Common myeloid progenitor, CD34-positive (primary cell): Measurements from ENCODE around the gene NFATC4.
"Not testable (repeated sequence)": the region's sequence is repeated elsewhere in the genome, so short reads cannot be mapped to it uniquely, and the experiment has no call there.

ENCODE experiments used
- CTCF ChIA-PET: fragments of 350-600 bp; sonication (Branson Sonifier 250); formaldehyde crosslinking; loops from one replicate; lab custom pipeline; 2021; ENCODE audit warnings: antibody characterized with exemption; lab: Charles Lee
- POLR2A ChIA-PET: fragments of 350-600 bp; sonication (Branson Sonifier 250); formaldehyde crosslinking; loops from one replicate; lab custom pipeline; 2021; ENCODE audit warnings: antibody characterized with exemption; lab: Charles Lee
- DNase-seq, 3 donors: peaks; one replicate each; pipeline versions ENCODE4 v3.0.0 to v3.0.0-alpha.2; 2013
- H3K27ac ChIP-seq, 2 experiments: 1 replicate in 1 of 2; 2 replicates in 1 of 2; pipeline ENCODE4 v1.7.0; 2013; ENCODE audit warnings: inconsistent platforms in 2 of 2, low read length in 2 of 2, mild to moderate bottlenecking in 2 of 2, low read depth in 1 of 2, moderate library complexity in 1 of 2; ENCODE audit not compliant: severe bottlenecking in 2 of 2, insufficient read depth in 1 of 2, poor library complexity in 1 of 2
- H3K27me3 ChIP-seq, 5 experiments: replicated peaks in 2 of 5; 1 replicate in 3 of 5; 2 replicates in 2 of 5; pipeline versions ENCODE4 v1.6.1 to v1.7.0; 2013; ENCODE audit warnings: low read length in 4 of 5, mild to moderate bottlenecking in 2 of 5, moderate library complexity in 2 of 5, inconsistent platforms in 1 of 5; ENCODE audit not compliant: insufficient read depth in 5 of 5, control insufficient read depth in 4 of 5
- H3K36me3 ChIP-seq, 4 experiments: 1 replicate in 2 of 4; 2 replicates in 2 of 4; pipeline versions ENCODE4 v1.6.1 to v1.7.0; 2013; ENCODE audit warnings: low read length in 3 of 4, control low read depth in 1 of 4, mild to moderate bottlenecking in 1 of 4; ENCODE audit not compliant: control insufficient read depth in 4 of 4, insufficient read depth in 4 of 4
- H3K4me1 ChIP-seq, 4 experiments: 1 replicate in 3 of 4; 2 replicates in 1 of 4; pipeline versions ENCODE4 v1.6.1 to v1.7.1; 2013; ENCODE audit warnings: low read length in 3 of 4, mild to moderate bottlenecking in 3 of 4, control low read depth in 1 of 4, inconsistent platforms in 1 of 4, moderate library complexity in 1 of 4; ENCODE audit not compliant: control insufficient read depth in 4 of 4, insufficient read depth in 4 of 4; ENCODE audit errors: control extremely low read depth in 1 of 4
- H3K4me3 ChIP-seq, 7 experiments: 1 replicate in 4 of 7; 2 replicates in 3 of 7; pipeline versions ENCODE4 v1.5.1 to v1.7.0; 2013; ENCODE audit warnings: mild to moderate bottlenecking in 7 of 7, low read length in 6 of 7, moderate library complexity in 6 of 7, inconsistent platforms in 2 of 7, low read depth in 2 of 7, control low read depth in 1 of 7; ENCODE audit not compliant: insufficient read depth in 4 of 7, control insufficient read depth in 1 of 7; ENCODE audit errors: extremely low read depth in 1 of 7
- H3K9me3 ChIP-seq, 5 experiments: 1 replicate in 4 of 5; 2 replicates in 1 of 5; pipeline versions ENCODE4 v1.6.1 to v1.7.1; 2013; ENCODE audit warnings: low read length in 4 of 5, mild to moderate bottlenecking in 2 of 5, inconsistent platforms in 1 of 5, low read depth in 1 of 5, moderate library complexity in 1 of 5; ENCODE audit not compliant: control insufficient read depth in 4 of 5, insufficient read depth in 2 of 5; ENCODE audit errors: control extremely low read depth in 1 of 5
- WGBS: methylation state at CpG from one replicate; pipeline ENCODE4 v1.1.5; 2013; ENCODE audit not compliant: insufficient coverage; 5-methylcytosine and 5-hydroxymethylcytosine counted together

The NFATC4 gene

DNA sequence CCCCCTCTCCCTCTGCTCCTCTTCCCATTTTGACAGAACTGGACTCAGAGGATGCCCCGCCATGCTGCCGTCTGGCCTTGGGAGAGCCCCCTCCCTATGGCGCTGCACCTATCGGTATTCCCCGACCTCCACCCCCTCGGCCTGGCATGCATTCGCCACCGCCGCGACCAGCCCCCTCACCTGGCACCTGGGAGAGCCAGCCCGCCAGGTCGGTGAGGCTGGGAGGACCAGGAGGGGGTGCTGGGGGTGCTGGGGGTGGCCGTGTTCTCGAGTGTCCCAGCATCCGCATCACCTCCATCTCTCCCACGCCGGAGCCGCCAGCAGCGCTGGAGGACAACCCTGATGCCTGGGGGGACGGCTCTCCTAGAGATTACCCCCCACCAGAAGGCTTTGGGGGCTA is 1.5 kb downstream of the NFATC4 start:
- ChIA-PET CTCF (interaction anchor here (1.2 to 6.2 kb wide), 8 partner anchors 20 to 67 kb away, joined by 3 to 55 read pairs (median 10); partner anchors contain the start of genes CBLN3 and KHNYN), POLR2A (no interaction called here)
- H3K4me3 ChIP-seq, result peak overlapping the region in 2 of 7 experiments; percentile 46 to 69
- H3K4me1 ChIP-seq, result peaks cover 0 to 33% (median 32%) of the 10 kb centered on the region in 4 experiments
- H3K27me3 ChIP-seq, result peaks cover 0 to 23% (median 6%) of the 10 kb centered on the region in 5 experiments
- no peak for DNase-seq
- WGBS, result 98% methylated on average over 9 of the region's 20 CpGs
- no peaks in the 10 kb centered on the region for H3K9me3 ChIP-seq
- no peak overlapping the region for H3K27ac ChIP-seq
- H3K36me3 ChIP-seq, result no peaks in the 10 kb centered on the region

DNA sequence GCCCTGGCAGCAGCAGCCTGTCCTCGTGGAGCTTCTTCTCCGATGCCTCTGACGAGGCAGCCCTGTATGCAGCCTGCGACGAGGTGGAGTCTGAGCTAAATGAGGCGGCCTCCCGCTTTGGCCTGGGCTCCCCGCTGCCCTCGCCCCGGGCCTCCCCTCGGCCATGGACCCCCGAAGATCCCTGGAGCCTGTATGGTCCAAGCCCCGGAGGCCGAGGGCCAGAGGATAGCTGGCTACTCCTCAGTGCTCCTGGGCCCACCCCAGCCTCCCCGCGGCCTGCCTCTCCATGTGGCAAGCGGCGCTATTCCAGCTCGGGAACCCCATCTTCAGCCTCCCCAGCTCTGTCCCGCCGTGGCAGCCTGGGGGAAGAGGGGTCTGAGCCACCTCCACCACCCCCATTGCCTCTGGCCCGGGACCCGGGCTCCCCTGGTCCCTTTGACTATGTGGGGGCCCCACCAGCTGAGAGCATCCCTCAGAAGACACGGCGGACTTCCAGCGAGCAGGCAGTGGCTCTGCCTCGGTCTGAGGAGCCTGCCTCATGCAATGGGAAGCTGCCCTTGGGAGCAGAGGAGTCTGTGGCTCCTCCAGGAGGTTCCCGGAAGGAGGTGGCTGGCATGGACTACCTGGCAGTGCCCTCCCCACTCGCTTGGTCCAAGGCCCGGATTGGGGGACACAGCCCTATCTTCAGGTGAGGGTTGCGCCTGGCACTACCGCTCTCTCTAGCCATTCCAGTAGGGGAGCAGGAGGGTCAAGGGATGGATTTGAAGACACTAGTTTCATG is 2.1 kb downstream of the NFATC4 start:
- no peak for DNase-seq
- H3K9me3 ChIP-seq, result no peaks in the 10 kb centered on the region
- H3K27ac ChIP-seq, result no peak overlapping the region
- H3K27me3 ChIP-seq, result peaks cover 0 to 23% (median 6%) of the 10 kb centered on the region in 5 experiments
- POLR2A ChIA-PET, result interaction anchor here (1.0 kb wide), 1 partner anchor 21 kb away, joined by 3 read pairs; no protein-coding TSS in a partner anchor
- no peaks in the 10 kb centered on the region for H3K36me3 ChIP-seq
- over 99% methylated on average over 30 of the region's 32 CpGs for WGBS
- no peak overlapping the region for H3K4me3 ChIP-seq
- CTCF ChIA-PET, result interaction anchor here (0.8 to 6.2 kb wide), 14 partner anchors 8 to 68 kb away, joined by 3 to 55 read pairs (median 6); partner anchors contain the start of genes ADCY4, CBLN3 and KHNYN
- H3K4me1 ChIP-seq, result peaks cover 0 to 33% (median 32%) of the 10 kb centered on the region in 4 experiments

DNA sequence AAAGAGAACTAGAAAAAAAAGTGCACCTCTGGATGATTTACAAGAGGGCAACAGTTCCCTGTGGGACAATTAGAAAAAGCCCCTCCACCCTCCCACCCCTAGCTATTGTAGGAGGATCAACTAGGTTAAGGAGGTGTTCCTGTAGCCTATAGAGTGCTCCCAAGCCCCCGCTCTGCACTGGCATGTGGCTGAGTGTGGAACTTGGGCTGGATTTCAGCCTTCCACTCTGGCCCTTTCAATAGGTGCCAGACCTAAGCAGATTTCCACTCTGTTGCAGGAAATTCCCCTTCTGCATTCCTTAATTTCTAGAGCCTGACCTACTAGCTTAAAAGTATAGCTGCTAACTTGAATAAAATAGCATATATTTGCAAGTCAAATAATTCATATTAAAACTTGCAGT is 2.8 kb downstream of the NFATC4 start:
- POLR2A ChIA-PET, result interaction anchor here (0.6 to 1.0 kb wide), 2 partner anchors 20 to 123 kb away, joined by 3 read pairs; no protein-coding TSS in a partner anchor
- H3K27me3 ChIP-seq, result peaks cover 0 to 23% (median 6%) of the 10 kb centered on the region in 5 experiments
- DNase-seq, result no peak
- WGBS, result no CpG with 5 or more reads among the region's 1 CpG
- H3K9me3 ChIP-seq, result no peaks in the 10 kb centered on the region
- no peak overlapping the region for H3K27ac ChIP-seq
- no peaks in the 10 kb centered on the region for H3K36me3 ChIP-seq
- CTCF ChIA-PET, result interaction anchor here (0.8 to 6.2 kb wide), 16 partner anchors 8 to 68 kb away, joined by 3 to 55 read pairs (median 6); partner anchors contain the start of genes ADCY4, CBLN3 and KHNYN
- H3K4me3 ChIP-seq, result no peak overlapping the region
- H3K4me1 ChIP-seq, result peaks cover 0 to 33% (median 32%) of the 10 kb centered on the region in 4 experiments

DNA sequence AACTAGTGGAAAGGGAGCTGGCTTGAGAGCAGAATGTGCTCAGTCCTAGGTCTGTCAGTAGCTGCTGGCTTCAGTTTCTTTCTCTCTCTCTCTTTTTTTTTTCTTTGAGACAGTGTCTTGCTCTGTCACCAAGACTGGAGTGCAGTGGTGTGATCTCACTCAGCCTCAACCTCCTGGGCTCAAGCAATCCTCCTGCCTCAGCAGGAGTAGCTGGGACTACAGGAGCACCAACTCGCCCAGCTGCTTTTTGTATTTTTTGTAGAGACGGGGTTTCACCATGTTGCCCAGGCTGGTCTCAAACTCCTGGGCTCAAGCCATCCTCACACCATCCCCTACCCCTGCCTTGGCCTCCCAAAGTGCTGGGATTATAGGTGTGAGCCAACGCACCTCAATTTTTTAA is 3.6 kb downstream of the NFATC4 start:
- H3K9me3 ChIP-seq, H3K4me3 ChIP-seq, H3K27ac ChIP-seq, DNase-seq, POLR2A ChIA-PET, H3K36me3 ChIP-seq: not testable (repeated sequence)
- Histone ChIP-seq H3K27me3 (peaks cover 0 to 16% (median 4%) of the 10 kb centered on the region in 5 experiments), H3K4me1 (peaks cover 0 to 30% (median 28%) of the 10 kb centered on the region in 4 experiments)
- WGBS, result no CpG with 5 or more reads among the region's 3 CpGs
- CTCF ChIA-PET, result interaction anchor here (1.1 to 6.2 kb wide), 16 partner anchors 9 to 65 kb away, joined by 3 to 55 read pairs (median 6); partner anchors contain the start of genes ADCY4, CBLN3 and KHNYN

DNA sequence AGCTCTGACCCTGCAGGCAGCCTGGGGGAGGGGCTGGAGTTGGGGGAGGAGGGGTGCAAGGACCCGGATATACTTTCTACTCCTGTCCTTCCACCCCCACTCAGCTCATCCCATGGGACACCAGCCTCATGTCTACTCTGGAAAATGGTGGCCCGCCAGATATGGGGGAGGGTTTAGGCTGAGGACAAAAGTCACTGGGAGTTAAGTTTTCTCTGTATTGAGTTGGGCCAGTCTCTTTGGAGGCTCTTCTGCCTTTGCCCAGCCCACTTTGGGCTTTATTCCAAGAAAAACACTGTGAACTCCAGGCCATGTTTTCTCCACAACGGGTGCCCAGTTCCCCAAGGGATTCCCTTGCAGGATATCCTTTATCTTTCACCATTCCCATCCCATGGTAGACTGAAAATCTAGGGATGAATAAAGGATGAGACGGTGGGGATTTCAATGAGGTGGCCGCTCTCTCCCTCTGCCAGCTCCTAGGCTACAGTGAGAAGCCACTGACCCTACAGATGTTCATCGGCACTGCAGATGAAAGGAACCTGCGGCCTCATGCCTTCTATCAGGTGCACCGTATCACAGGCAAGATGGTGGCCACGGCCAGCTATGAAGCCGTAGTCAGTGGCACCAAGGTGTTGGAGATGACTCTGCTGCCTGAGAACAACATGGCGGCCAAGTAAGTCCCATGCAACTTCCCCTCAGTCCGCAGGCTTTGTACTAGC is 4.9 kb downstream of the NFATC4 start:
- H3K27me3 ChIP-seq, result peaks cover 0 to 4% (median 0%) of the 10 kb centered on the region in 5 experiments
- H3K36me3 ChIP-seq, result no peaks in the 10 kb centered on the region
- DNase-seq, result no peak
- POLR2A ChIA-PET, result no interaction called here
- 97% methylated on average over 8 of the region's 12 CpGs for WGBS
- H3K9me3 ChIP-seq, result no peaks in the 10 kb centered on the region
- no peak overlapping the region for H3K4me3 ChIP-seq
- H3K4me1 ChIP-seq, result peaks cover 0 to 31% (median 23%) of the 10 kb centered on the region in 4 experiments
- CTCF ChIA-PET, result interaction anchor here (0.8 to 6.2 kb wide), 11 partner anchors 8 to 58 kb away, joined by 3 to 55 read pairs (median 5); partner anchors contain the start of genes CBLN3 and KHNYN
- H3K27ac ChIP-seq, result no peak overlapping the region

DNA sequence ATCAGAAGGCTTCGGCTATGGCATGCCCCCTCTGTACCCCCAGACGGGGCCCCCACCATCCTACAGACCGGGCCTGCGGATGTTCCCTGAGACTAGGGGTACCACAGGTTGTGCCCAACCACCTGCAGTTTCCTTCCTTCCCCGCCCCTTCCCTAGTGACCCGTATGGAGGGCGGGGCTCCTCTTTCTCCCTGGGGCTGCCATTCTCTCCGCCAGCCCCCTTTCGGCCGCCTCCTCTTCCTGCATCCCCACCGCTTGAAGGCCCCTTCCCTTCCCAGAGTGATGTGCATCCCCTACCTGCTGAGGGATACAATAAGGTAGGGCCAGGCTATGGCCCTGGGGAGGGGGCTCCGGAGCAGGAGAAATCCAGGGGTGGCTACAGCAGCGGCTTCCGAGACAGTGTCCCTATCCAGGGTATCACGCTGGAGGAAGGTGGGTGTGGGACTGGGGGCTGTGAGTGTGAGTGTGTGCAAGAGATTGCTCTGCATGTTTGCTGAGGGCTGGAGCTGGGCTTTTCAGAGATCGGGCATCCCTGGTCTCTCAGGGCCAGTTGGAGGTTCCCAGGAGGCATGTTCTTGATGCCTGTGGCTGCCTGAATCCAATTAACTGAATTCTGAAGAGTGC is 8.6 kb downstream of the NFATC4 start:
- Histone ChIP-seq H3K4me1 (peaks cover 0 to 17% (median 9%) of the 10 kb centered on the region in 4 experiments), H3K9me3 (no peaks in the 10 kb centered on the region), H3K36me3 (no peaks in the 10 kb centered on the region), H3K27ac (no peak overlapping the region), H3K27me3 (no peaks in the 10 kb centered on the region), H3K4me3 (no peak overlapping the region)
- ChIA-PET POLR2A (interaction anchor here (1.2 kb wide), 1 partner anchor 22 kb away, joined by 3 read pairs; the partner anchor contains the start of gene NYNRIN), CTCF (interaction anchor here (0.8 to 2.4 kb wide), 8 partner anchors 10 to 55 kb away, joined by 3 to 9 read pairs (median 4); no protein-coding TSS in a partner anchor)
- DNase-seq, result no peak
- WGBS, result 68% methylated on average over 10 of the region's 16 CpGs
